Hematopoietic multipotent progenitor cell treated with erythropoietin and hydrocortisone succinate and interleukin-3 and kit ligand, for 6 days (in vitro differentiated cells): ENCODE data around the gene HLF.

Experiments used
- DNase-seq: peaks from one replicate; pipeline ENCODE4 v3.0.0-alpha.2; 2015

HLF gene

GRCh38 chr17:55275894-55276804, 11.4 kb downstream of the HLF start:
- DNase-seq, result no peak

GRCh38 chr17:55278173-55278961, 13.6 kb downstream of the HLF start:
- DNase-seq, result no peak

DNA sequence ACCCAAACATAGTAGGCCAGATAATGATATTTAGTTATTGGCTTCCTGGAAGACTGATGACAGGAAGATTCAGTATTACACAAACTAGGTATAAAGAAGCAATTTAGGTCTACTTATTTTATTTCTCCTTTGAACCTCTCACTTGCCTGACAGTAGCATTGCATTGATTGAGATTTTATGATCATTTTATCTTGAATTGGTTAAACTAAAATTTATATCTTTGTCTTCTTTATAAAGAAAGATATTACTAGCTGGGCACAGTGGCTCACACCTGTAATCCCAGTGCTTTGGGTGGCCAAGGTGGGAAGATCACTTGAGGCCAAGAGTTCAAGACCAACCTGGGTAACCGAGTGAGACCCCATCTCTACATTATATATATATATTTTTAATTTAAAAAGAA, 14.4 kb downstream of the HLF start:
- DNase-seq, result no peak

DNA sequence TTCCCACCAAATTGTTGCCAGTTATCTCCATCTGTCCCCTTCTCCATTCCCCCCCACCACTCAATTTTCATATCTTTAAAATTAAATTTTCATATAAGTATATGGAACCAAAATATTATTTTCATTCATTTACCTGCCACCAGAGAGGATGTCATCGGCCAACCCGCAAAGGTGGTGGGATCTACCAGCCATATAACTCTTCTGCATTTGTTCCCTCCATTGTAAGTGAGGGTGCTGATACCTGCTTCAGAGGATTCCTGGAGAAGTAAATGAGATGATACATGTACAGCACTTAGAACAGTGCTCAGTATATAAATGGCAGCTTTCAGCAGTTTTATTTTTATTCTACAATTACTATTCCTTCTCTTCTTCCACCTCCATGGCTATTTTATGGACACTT, 15.0 kb downstream of the HLF start:
- DNase-seq, result no peak

GRCh38 chr17:55280212-55280611, 15.5 kb downstream of the HLF start:
- no peak for DNase-seq

DNA sequence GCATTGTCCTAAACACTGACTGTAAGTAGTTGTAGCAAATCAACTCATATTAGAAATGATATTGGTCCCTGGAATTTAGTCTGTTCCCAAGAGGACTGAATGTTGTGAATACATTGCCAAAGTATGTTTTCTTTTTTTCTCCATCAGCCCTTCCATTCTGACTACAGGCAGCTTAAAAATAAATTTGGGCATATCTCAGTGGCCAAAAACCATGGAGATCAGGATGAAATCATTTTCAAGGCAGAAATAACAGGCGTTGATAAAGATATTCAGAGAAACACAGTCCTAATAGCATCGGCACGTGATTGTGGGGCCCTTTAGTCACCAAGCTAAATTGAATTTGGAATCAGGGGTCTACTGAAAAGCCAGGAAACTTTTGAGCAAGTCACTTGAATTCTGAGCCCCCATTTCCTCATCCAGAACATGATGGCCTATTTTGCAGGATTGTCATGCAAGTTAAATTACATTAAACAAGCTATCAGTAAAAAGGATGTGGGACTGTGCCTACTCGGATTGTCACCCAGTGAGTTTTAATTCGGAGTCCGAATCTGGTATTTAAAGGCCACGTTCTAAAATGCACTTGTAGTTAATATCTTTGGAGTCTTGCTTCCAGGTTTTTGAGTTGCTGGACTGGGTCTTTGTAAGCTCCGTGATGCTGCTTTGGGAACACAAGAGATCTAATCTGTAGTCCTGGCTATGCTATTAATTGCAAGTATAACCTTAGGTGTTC, 17.1 kb downstream of the HLF start:
- DNase-seq, result no peak

- no peak for DNase-seq
These were observed 17.6 kb downstream of the HLF start for GRCh38 chr17:55282379-55282702.

DNA sequence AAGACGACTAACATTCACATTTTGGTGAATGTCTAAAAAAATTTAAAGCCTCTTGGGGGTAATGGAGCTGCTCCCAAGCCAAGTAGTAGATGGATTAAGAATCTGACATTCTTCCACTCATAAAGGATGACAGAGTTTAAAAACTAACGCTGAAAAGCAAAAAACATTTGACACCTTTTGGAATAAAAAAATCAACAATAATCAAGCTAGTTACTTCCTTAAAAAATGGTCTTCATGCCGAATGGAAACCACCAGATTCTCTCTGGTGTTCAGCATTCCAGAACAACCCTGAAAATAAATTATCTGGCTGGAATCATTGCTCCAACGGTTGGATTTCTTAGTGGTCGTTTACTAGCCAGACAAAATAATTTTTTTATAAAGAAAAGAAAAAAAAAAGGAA, 18.0 kb downstream of the HLF start:
- DNase-seq, result no peak

- no peak for DNase-seq
These were observed 18.7 kb downstream of the HLF start for GRCh38 chr17:55283256-55283965.

- DNase-seq, result no peak
These were observed 19.5 kb downstream of the HLF start for GRCh38 chr17:55284001-55284884.

DNA sequence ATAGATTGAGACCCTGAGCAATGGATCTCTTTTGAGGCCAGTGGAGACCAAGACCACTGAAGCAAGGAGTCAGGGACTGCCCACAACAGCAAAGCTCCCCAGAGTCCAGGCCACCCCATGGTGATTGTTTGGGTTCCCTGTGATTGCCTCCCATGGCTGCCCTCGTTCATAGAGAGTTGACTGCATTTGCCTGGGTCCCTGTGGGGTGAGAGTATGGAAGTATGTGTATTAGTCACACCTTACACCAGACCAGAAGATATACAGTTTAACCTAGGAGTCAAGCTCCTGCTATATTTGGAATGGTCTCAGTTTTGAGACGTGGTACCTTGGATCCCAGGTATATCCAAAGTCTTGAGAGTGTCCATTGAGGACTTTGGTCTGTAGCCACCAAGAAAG, 20.2 kb downstream of the HLF start:
- no peak for DNase-seq

DNA sequence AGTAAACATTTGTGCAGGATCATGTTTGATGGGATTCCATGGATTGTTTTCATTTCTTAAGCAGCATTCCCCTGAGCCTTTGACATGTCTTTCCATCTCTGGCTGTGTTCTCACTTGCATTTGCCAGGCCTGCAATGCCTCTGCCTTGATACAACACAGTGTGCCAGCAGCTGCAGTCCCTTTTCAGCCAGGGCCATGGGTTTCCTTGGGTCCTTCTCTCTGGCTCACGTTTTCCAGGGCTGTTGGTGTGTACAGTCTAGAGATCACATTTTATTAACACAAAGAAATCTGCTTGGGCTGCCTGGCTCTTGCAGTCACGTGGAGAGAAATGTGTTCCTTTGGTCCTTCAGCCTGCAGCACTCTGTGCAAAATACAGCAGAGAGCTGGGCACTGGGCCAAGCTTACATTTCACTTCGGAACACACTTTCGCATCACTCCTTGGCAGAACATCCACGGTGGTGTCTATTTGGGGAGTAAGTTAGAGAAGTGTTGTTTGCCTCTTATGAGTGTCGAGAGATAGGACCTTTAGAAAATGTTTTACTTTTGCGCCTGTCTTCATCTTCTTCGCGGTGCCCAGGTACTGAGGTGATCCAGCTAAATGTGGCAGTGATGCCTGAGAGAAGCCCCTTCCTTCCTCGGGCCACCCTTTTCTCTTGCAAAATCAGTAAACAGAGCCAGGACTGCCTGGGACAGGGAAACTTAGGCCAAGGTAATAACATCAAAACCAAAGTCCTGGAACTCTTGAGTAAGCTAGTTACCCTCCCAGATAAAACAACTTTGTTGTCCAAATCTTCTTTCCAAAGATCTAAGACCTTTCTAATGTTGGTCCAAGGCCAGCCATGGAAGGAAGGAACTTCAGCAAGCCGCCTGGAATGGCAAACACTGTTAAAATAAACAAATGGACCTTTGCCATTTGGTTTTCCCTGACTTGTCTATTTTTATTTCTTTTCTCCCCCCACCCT, 20.9 kb downstream of the HLF start:
- no peak for DNase-seq

DNA sequence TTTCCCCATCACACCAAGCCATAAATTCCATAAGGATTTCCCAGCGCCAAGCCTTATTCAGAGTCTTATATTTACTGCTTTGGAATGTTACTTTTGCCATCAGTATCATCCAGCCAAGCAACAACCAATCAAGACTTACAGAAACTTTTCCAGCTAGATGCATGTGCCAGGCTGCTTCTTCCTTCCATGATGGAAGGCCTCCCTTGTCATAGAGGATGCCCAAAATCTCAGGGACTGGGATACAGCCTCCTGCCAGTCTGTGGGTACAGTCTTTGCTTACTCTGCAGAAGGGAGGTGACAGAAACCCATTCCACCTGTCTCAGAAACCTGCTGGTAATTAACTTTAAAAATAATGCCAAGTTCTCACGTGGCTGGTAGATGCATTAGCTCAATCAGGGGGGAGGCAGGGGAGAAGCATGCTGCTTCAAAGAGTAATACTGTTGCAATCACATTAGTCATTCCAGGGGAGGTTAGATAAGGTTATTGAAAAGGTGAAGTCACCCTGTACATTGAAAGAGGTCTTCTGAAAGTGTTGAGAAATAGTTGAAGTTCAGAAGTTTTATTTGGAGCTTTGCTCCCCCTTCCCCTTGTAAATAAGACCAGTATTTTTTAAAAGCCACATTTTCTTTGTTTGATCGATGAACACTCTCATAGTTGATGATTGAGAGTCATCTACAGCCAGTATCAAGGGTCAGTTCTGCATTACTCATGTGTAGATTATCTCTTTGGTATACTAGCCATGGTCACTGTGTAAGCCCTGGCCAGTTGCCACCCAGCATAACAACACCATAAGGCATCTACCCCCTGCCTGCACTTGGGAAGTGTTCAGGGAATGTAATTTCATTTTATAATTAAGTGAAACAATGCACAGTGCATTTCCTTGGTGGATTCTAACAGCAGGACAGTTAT, 22.2 kb downstream of the HLF start:
- DNase-seq, result no peak

DNA sequence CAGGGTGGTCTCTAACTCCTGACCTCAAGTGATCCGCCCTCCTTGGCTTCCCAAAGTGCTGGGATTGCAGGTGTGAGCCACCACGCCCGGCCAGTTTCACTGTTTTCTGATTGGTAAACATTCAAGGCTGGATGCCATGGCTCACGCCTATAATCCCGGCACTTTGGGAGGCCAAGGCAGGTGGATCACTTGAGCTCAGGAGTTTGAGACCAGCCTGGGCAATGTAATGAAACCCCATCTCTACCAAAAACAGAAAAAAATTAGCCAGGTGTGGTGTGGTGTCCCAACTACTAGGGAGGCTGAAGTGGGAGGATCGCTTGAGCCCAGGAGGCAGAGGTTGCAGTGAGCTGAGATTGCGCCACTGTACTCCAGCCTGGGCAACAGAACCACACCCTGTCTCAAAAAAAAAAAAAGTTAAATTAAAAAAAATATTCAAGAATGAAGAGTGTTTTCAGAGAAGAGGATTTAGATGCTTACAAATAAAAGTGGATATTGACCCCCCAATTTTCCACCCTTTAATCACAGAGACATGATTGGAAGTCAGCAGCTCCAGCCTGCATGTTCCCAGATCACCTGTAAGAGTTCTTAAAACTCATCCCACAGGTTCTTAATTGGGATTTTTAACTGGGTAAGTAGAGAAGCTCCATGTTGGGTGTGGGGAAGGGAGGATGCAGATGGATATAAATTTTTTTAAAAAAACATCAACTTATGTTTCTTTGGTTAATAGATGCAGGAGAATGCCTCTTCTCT, 23.8 kb downstream of the HLF start:
- DNase-seq, result no peak

DNA sequence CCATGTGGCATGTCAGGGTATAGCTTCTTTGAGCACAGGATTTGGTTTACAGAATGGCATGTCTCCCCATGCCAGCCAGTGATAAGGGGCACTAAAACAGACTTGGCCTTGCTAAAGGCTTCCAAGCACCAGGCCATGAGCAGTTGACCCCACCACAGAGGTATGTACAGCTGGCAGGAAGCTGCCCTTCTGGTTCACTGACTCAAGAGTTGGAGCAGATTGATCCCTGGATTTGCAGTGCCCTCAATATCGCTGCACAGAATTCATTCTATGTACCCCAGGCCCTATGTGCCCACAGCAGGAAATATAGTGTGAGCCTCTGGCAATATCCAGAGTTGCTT, 24.3 kb downstream of the HLF start:
- no peak for DNase-seq

- DNase-seq, result no peak
These were observed 25.2 kb downstream of the HLF start for GRCh38 chr17:55289978-55290377.

DNA sequence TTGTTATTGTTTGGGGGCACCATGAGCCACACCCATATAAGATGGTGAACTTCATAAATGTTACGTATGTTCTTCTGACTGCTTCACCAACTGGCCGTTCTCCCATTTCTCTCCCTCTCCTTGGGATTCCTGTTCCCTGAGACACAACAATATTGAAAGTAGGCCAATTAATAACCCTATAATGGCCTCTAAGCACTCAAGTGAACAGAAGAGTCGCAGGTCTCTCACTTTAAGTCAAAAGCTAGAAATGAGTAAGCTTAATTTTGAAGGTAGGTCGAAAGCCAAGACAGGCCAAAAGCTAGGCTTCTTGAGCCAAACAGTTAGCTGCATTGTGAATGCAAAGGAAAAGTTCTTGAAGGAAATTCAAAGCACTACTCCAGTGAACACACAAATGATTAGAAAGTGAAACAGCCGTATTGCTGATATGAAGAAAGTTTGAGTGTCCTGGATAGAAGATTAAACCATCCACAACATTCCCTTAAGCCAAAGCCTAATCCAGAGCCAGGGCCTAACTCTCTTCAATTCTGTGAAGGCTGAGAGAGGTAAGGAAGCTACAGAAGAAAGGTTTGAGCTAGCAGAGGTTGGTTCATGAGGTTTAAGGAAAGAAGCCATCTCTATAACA, 25.8 kb downstream of the HLF start:
- no peak for DNase-seq

DNA sequence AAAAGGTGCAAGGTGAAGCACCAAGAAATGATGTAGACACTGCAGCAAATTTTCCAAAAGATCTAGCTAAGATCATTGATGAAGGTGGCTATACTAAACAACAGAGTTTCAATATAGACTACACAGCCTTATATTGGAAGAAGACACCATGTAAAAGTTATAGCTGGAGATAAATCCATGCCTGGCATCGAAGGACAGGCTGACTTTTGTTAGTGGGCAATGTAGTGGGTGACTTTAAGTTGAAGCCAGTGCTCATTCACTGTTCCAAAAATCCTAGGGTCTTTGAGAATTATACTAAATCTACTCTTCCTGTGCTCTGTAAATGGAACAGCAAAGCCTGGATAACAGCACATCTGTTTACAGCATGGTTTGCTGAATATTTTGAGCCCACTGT, 26.4 kb downstream of the HLF start:
- DNase-seq, result no peak

- DNase-seq, result no peak
These were observed 27.3 kb downstream of the HLF start for GRCh38 chr17:55292094-55292493.
